Activated CD4-positive, CD25-positive, alpha-beta regulatory T cell treated with anti-CD3 and anti-CD28 coated beads, Interleukin-2, amount 50 U/mL, for 24 hours (primary cell): Measurements from ENCODE around the gene PITPNM3.

Experiments
- ATAC-seq, 2 donors: fragments of 150-1000 bp; cut with Tn5 transposase; one replicate each; pipeline ENCODE4 v1.10.0; 2021; ENCODE audit warnings: mild to moderate bottlenecking in 1 of 2, moderate library complexity in 1 of 2

PITPNM3 gene

DNA sequence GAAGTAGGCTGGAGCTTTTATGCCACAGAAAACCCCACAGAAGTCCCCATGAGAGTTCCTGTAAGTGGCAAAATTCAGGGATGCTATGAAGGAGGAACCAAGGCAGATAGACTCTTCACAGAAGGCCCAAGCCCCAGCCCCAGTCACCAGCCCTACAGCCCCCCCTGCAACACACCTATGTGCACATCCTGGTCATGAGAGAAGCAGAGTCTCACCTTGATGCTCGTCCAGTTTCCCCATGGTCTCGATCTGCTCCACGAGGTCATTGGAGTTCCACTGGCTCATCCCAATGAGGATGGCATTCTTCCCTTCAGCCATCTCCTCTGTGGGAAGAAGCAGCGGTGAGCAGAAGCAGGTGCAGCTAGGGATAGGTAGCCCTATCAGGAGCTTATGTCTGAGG, 31.2 kb downstream of the PITPNM3 start:
- ATAC-seq: no peak

GRCh38 chr17:6524520-6524919, 31.8 kb downstream of the PITPNM3 start:
- ATAC-seq: no peak

GRCh38 chr17:6523809-6524355, 32.5 kb downstream of the PITPNM3 start:
- ATAC-seq: no peak

- no peak for ATAC-seq
These were observed 33.0 kb downstream of the PITPNM3 start for GRCh38 chr17:6523330-6523729.

- ATAC-seq: no peak
These were observed 34.8 kb downstream of the PITPNM3 start for GRCh38 chr17:6521586-6521985.

GRCh38 chr17:6517062-6517461, 39.3 kb downstream of the PITPNM3 start:
- ATAC-seq: no peak

GRCh38 chr17:6514371-6514770, 42.0 kb downstream of the PITPNM3 start:
- no peak for ATAC-seq

GRCh38 chr17:6512552-6512951, 43.8 kb downstream of the PITPNM3 start:
- no peak for ATAC-seq

- no peak for ATAC-seq
These were observed 45.9 kb downstream of the PITPNM3 start for GRCh38 chr17:6510321-6510977.

GRCh38 chr17:6509921-6510320, 46.4 kb downstream of the PITPNM3 start:
- ATAC-seq: no peak

DNA sequence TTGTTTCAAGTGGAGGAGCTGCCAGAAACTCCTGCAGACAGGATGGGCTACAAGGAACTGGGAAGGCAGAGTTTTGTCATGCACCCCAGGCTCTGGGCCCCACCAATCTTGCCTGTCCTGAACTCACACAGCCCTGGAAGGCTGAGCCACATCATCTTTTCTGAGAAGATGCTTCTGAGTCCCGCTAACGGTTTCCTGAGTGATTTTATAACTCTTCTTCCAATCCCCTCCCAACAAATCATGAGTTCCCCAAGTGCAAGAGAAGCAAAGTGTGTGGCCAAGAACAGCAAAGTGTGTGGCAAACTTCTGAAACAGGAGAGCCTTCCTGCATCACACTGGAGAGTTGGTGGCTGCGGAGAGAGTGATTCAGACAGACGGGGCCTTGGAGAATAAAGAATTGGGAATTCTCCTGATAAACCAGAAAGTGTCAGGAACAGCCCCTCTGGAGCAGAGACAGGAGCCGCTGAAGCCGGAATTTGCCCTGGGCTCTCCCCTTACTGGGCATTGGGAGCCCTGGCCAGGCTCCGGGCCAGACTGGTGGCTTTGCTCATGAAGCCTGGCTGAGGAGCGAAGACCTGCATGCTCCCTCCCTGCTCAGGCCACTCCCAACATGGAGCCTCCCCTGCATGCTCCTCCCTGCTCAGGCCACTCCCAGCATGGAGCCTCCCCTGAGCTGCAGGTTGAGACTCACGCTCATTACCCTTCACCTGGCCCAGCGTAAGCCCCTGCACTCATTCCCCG, 47.2 kb downstream of the PITPNM3 start:
- ATAC-seq: no peak

DNA sequence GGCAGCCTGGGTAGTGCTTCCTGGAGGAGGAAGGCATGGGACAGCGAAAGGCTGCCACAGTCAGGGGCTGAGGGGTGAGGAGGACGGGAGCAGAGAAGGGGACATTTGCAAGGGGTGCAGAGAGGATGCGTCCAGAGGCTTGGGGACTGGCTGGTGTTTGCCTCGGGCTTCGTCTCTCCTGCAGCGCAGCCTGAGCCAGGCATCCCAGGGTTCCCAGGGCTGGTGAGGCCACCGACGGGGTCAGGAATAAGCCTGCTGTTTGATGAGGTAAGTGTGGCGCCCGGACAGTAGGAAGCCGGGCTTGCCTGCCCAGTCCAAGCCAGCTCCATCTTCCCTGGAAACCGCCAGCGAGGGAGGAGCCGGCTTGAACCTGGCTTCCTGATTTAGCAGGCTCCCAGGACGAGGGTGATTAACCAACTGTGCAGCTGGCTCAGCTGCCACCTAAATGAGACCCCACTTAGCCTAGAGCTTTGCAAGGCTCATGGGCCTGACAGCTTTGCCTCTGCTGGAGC, 47.8 kb downstream of the PITPNM3 start:
- ATAC-seq: no peak

GRCh38 chr17:6508016-6508415, 48.3 kb downstream of the PITPNM3 start:
- ATAC-seq: no peak

DNA sequence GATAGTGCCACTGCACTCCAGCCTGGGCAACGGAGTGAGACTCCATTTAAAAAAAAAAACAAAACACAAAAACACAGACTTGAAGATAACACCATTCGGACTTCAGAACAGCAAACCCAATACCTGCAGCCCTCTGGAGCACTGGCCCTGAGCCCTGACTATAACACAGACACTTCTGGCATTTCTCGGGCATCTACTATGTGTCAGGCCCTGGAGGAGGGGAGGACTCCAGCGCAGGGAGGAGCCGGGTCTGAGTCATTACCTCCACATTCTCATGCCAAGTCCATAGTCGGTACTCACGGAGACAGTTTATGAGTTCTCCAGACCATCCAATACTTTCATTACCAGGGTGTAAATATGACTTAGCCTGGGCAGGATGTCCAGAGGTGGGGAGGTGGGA, 48.8 kb downstream of the PITPNM3 start:
- no peak for ATAC-seq

DNA sequence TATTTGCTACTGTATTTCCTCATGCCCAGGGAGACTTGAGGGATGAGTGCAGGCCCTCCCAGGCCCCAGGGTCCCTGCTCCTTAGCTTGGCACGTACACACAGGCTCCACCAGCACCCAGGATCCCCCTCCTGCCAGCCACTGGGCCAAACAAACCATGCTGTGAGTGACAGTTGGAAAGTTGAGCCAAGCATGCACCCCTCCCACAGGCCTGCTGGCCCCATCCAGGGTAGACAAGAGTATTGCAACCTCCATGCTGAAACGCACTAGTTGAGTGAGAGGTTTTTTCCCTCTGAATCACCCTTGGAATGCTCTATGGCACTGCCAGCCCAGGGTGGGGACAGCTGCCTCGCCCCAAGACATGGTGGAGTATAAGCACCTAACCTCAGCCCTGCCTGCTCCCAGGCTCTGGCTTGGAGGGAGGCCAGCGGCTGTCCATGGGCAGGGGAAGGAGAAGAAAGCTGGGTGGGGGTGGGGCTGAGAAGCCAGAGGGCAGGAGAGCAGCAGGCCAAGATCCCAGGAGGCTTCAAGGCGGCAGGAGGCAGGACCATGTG, 49.6 kb downstream of the PITPNM3 start:
- ATAC-seq: no peak

DNA sequence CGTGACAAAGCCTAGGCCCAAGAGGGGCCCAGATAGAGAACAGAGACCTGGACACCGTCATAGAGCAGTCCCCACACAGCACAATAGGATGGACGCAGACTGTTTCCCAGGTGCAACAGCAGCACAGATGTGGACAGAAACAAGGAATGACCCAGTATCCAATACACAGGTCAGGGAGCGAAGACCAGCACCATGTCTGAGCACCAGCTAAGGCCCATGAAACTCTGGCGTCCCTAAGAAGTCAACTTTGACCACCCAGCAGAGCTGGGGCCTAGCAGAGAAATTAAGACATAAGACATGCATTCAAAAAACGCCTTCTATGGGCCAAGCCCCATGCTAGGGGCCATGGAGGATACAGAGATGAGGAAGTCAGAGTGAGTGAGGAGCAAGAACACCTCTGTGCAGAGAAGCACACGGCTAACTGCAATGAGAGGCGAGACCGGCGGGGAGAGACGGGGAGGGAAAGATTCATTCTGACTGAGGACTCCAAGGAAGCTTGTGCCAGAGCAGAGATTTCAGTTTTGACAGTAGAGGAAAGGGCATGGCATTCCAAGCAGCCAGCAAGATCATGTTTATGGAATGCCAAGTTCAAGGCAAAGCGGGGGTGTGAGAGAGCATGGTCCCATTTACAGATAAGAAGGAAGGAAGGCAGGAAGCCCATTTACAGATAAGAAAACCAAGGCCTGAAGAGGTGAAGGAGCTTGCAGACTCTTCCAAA, 50.8 kb downstream of the PITPNM3 start:
- ATAC-seq: no peak

DNA sequence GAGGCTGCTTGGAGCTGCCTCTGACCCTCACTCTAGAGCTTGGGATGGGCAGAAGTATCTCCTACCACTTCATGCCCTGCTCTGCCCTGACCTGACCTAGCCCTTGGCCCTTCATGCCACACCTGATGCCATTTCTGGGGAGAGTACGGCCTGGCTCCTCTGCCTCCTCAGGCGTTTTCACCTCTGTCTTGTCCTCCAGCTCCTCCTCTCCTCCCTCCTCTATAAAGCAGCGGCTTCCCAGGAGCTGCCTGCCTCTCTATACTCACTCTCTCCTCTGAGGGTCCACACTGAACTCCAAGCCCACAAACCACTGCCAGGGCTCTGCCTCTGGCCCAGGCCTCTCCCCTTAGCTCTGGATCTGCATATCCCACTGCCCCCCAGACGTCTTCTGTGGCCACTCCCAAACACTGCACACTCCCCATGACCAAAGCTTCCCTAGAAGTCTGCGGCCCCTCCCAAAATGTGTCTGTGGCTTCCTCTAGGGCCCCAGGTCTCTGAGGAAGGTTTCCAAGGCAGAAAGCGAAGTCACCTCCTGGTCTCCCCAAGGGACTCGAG, 52.6 kb downstream of the PITPNM3 start:
- no peak for ATAC-seq

DNA sequence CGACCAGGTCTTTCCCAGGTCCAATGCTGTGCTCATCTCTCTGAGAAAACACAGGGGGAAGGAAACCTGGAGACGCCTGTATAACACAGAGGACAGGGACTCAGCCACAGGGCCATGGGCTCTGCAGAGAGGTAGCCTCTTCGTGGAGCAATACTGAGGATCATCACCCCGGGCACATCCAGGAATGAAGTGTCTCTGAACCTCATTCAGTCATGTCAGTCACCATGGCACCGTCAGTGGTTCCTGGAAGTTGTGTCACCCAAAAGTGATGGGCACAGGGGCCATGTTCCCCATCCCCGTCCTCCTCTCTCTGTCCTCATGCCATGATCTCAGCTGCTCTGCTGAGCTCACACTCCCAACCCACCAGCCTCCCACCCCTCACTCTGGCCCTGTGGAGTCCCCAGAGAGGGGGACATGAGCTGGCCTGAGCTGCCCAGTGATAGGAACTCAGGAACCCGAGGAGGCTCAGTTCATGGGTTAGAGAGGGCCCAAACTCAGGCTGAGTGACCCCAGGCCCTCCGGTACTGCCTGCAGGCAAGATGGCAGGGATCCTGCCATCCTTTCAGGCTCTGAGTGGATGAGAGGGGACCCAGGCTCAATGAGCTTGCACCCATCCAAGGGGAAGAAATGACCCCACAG, 53.4 kb downstream of the PITPNM3 start:
- ATAC-seq: no peak

DNA sequence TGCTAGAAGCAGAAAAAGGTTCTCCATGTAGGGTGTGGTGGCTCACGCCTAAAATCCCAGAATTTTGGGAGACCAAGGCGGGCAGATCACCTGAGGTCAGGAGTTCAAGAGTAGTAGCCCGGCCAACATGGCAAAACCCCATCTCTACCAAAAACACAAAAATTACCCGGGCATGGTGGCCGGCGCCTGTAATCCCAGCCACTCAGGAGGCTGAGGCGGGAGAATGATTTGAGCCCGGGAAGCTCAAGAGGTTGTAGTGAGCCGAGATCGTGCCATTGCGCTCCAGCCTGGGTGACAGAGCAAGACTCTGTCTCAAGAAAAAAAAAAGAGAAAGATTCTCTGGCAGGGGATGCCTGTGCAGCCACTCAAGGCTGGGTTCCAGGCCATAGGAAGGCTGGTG, 54.2 kb downstream of the PITPNM3 start:
- ATAC-seq: no peak

- no peak for ATAC-seq
These were observed 55.0 kb downstream of the PITPNM3 start for GRCh38 chr17:6501359-6501758.

- no peak for ATAC-seq
These were observed 57.3 kb downstream of the PITPNM3 start for GRCh38 chr17:6498901-6499540.

- no peak for ATAC-seq
These were observed 58.0 kb downstream of the PITPNM3 start for GRCh38 chr17:6498356-6498755.
